Panc1 (cell line): ENCODE results near the gene KCNG1. TPM values are rescaled to one million over a fixed set of nuclear protein-coding genes. Genes with fewer than 3 reads are reported as not detected.

ENCODE experiments used
- ATAC-seq: fragments of 200-7000 bp; cut with Tn5 transposase; 2 replicates; pipeline ENCODE4 v1.9.1; 2020; ENCODE audit warnings: mild to moderate bottlenecking, moderate library complexity
- BruUV-seq: library from RNA; stranded (reverse); fragments of 400-500 nt; replicated peaks from 2 replicates; lab custom pipeline; 2021; lab: Mats Ljungman, UMichigan
- CTCF ChIA-PET: fragments of 300-600 bp; sonication (Branson Sonifier 250); formaldehyde crosslinking; loops from one replicate; lab custom pipeline; 2022; ENCODE audit warnings: antibody characterized with exemption; lab: Charles Lee
- POLR2A ChIA-PET: fragments of 300-600 bp; sonication (Branson Sonifier 250); formaldehyde crosslinking; loops from one replicate; lab custom pipeline; 2022; ENCODE audit warnings: antibody characterized with exemption; lab: Charles Lee
- DNase-seq: peaks from one replicate; pipeline ENCODE4 v3.0.0-alpha.2; 2010; ENCODE audit warnings: low read depth, low spot score
- H3K27ac ChIP-seq: 2 replicates; pipeline ENCODE4 v1.5.1; 2011; ENCODE audit warnings: mild to moderate bottlenecking, low read length, inconsistent platforms
- H3K27me3 ChIP-seq: fragments of 200-500 bp; sonication (Bioruptor generic); 2 replicates; pipeline ENCODE4 v1.6.0; 2014; ENCODE audit warnings: low read length, inconsistent platforms; ENCODE audit not compliant: control insufficient read depth, insufficient read depth
- H3K36me3 ChIP-seq: fragments of 200-500 bp; sonication (Bioruptor generic); 2 replicates; pipeline ENCODE4 v1.5.1; 2014; ENCODE audit warnings: inconsistent platforms, mild to moderate bottlenecking, low read length, moderate library complexity; ENCODE audit not compliant: control insufficient read depth, insufficient read depth
- H3K4me1 ChIP-seq: 2 replicates; pipeline ENCODE4 v1.5.1; 2011; ENCODE audit warnings: inconsistent platforms, mild to moderate bottlenecking, low read length, moderate library complexity; ENCODE audit not compliant: control insufficient read depth, insufficient read depth
- H3K4me3 ChIP-seq, 2 experiments: 2 replicates each; pipeline ENCODE4 v1.5.1; 2011 to 2012; ENCODE audit warnings: low read depth in 2 of 2, low read length in 2 of 2, mild to moderate bottlenecking in 2 of 2, inconsistent platforms in 1 of 2, moderate library complexity in 1 of 2
- H3K9me3 ChIP-seq: fragments of 200-500 bp; sonication (Bioruptor generic); 2 replicates; pipeline ENCODE4 v1.5.1; 2014; ENCODE audit warnings: low read depth, mild to moderate bottlenecking, inconsistent platforms, low read length, moderate library complexity; ENCODE audit not compliant: control insufficient read depth, insufficient read depth
- POLR2AphosphoS5 ChIP-seq: IDR thresholded peaks from 2 replicates; pipeline ENCODE4 v1.6.1; 2012; ENCODE audit warnings: mild to moderate bottlenecking, low read depth, low read length, moderate library complexity
- SIN3A ChIP-seq: IDR thresholded peaks from 2 replicates; pipeline ENCODE4 v1.6.1; 2012; ENCODE audit warnings: low read depth, mild to moderate bottlenecking, low read length, moderate library complexity, borderline replicate concordance; ENCODE audit not compliant: insufficient read depth
- TCF7L2 ChIP-seq: IDR thresholded peaks from 2 replicates; pipeline ENCODE4 v1.6.1; 2011; ENCODE audit warnings: mild to moderate bottlenecking, low read depth, low read length, inconsistent platforms
- in situ Hi-C: cut with HindIII; loops from 2 replicates; pipeline ENCODE4 v1.10.0; 2016; ENCODE audit warnings: low sequenced_read_pairs, low pct_unique_long_range_greater_than_20kb
- intact Hi-C: fragments of 100-400 bp; cut with micrococcal nuclease; formaldehyde crosslinking; loops from one replicate; pipeline ENCODE4 v1.10.0; 2022; ENCODE audit not compliant: unreplicated experiment
- total RNA-seq: library from RNA; stranded (reverse); gene quantifications from one replicate; pipeline ENCODE4 v1.2.1, GENCODE V29; 2021; ENCODE audit not compliant: unreplicated experiment
- TF ChIP-seq, protein P1 (sequence below), 2 experiments: IDR thresholded peaks; 2 replicates each; pipeline ENCODE4 v1.6.1; 2011 to 2012; ENCODE audit warnings: low read depth in 2 of 2, control low read depth in 1 of 2, low read length in 1 of 2, mild to moderate bottlenecking in 1 of 2, moderate library complexity in 1 of 2; ENCODE audit not compliant: insufficient read depth in 1 of 2
- TF ChIP-seq, protein P2 (sequence below): fragments of 450-650 bp; IDR thresholded peaks from 2 replicates; pipeline ENCODE4 v1.5.1; 2017; ENCODE audit warnings: mild to moderate bottlenecking

KCNG1 gene
- total RNA-seq, 1 experiment from 2014 or later, result 7.4 TPM

DNA sequence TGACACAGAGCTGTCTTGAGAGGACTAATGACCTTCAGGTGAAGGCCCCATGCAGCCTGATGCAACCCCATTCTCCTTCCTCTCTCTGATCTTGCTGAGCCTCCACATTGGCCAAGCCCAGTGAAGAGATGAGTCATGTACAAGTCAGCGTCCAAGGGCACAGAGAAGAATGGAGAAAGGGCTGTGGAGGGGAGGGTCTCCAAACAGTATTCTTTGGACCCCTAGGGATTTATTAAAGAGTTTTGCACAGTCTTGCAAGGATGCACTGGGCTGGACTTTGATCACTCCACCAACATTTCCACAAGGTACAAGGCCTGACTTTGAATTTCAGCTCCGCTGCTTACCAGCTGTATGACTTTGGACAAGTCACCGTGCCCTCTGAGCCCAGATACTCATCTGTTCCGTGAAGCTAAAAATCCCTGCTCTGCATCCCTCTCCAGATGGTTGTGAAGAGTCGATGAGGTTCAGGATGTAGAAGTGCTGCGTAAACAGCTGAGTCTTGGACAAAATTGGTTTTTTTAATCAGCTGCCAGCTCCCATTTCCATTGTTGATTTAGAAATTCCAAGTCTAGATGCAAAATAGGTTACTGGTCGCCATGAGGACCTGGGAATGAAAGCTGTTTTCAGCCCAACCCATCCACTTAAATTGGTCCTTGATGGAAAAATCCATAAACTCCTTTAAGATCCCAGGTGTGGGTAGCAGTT is 14.1 kb upstream of the KCNG1 start:
- ChIA-PET POLR2A (interaction anchor here (0.6 kb wide), 1 partner anchor 19 kb away, joined by 3 read pairs; no protein-coding TSS in a partner anchor), CTCF (interaction anchor here (0.5 to 0.6 kb wide), 2 partner anchors 56 to 476 kb away, joined by 3 read pairs; no protein-coding TSS in a partner anchor)
- TF ChIP-seq, protein P1, sequence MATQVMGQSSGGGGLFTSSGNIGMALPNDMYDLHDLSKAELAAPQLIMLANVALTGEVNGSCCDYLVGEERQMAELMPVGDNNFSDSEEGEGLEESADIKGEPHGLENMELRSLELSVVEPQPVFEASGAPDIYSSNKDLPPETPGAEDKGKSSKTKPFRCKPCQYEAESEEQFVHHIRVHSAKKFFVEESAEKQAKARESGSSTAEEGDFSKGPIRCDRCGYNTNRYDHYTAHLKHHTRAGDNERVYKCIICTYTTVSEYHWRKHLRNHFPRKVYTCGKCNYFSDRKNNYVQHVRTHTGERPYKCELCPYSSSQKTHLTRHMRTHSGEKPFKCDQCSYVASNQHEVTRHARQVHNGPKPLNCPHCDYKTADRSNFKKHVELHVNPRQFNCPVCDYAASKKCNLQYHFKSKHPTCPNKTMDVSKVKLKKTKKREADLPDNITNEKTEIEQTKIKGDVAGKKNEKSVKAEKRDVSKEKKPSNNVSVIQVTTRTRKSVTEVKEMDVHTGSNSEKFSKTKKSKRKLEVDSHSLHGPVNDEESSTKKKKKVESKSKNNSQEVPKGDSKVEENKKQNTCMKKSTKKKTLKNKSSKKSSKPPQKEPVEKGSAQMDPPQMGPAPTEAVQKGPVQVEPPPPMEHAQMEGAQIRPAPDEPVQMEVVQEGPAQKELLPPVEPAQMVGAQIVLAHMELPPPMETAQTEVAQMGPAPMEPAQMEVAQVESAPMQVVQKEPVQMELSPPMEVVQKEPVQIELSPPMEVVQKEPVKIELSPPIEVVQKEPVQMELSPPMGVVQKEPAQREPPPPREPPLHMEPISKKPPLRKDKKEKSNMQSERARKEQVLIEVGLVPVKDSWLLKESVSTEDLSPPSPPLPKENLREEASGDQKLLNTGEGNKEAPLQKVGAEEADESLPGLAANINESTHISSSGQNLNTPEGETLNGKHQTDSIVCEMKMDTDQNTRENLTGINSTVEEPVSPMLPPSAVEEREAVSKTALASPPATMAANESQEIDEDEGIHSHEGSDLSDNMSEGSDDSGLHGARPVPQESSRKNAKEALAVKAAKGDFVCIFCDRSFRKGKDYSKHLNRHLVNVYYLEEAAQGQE (IDR thresholded peaks at IDR 0.05; ENCODE audit: insufficient read depth in 1 of 2, low read depth in 2 of 2, low read length in 1 of 2), result no peak
- TF ChIP-seq, protein P2, sequence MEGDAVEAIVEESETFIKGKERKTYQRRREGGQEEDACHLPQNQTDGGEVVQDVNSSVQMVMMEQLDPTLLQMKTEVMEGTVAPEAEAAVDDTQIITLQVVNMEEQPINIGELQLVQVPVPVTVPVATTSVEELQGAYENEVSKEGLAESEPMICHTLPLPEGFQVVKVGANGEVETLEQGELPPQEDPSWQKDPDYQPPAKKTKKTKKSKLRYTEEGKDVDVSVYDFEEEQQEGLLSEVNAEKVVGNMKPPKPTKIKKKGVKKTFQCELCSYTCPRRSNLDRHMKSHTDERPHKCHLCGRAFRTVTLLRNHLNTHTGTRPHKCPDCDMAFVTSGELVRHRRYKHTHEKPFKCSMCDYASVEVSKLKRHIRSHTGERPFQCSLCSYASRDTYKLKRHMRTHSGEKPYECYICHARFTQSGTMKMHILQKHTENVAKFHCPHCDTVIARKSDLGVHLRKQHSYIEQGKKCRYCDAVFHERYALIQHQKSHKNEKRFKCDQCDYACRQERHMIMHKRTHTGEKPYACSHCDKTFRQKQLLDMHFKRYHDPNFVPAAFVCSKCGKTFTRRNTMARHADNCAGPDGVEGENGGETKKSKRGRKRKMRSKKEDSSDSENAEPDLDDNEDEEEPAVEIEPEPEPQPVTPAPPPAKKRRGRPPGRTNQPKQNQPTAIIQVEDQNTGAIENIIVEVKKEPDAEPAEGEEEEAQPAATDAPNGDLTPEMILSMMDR, result no peak
- no peak for TF ChIP-seq POLR2AphosphoS5
- TF ChIP-seq SIN3A, result no peak
- TF ChIP-seq TCF7L2, result no peak
- H3K36me3 ChIP-seq, result no peaks in the 10 kb centered on the region
- no TSS peak for BruUV-seq
- H3K27me3 ChIP-seq, result no peaks in the 10 kb centered on the region
- H3K9me3 ChIP-seq, result no peaks in the 10 kb centered on the region
- in situ Hi-C loops (no loop called here), intact Hi-C loops (no loop called here)
- H3K4me1 ChIP-seq, result no peaks in the 10 kb centered on the region
- DNase-seq, result no peak
- H3K4me3 ChIP-seq, result no peak overlapping the region
- no peak overlapping the region for H3K27ac ChIP-seq
- ATAC-seq, result no peak

DNA sequence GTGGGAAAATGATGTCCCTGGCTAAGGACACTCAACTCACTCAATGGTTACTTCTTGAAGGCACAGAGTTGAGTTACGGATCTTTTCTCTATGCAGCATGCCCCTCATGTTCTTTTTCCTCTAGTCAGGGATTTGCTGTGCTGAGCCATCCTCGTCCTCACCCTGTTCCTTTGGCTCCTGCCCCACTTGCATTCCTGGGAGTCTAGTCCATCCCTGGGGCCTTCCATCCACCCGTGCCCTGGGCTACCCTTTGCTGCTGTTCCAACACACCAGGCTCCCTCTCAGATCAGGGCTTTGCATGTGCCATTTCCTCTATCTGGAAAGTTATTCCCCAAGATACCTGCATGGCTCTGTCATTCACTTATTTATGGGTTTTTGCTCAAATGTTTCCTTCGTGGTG is 13.3 kb upstream of the KCNG1 start:
- DNase-seq (no peak), ATAC-seq (no peak)
- POLR2A ChIA-PET, result interaction anchor here (0.6 kb wide), 1 partner anchor 659 kb away, joined by 5 read pairs; no protein-coding TSS in a partner anchor
- H3K4me3 ChIP-seq, result no peak overlapping the region
- TF ChIP-seq, protein P1 (IDR thresholded peaks at IDR 0.05; ENCODE audit: insufficient read depth in 1 of 2, low read depth in 2 of 2, low read length in 1 of 2), result no peak
- TF ChIP-seq SIN3A (no peak), POLR2AphosphoS5 (no peak), TCF7L2 (no peak)
- TF ChIP-seq, protein P2, result no peak
- in situ Hi-C loops, result no loop called here
- H3K27ac ChIP-seq, result no peak overlapping the region
- BruUV-seq, result no TSS peak
- H3K27me3 ChIP-seq, result no peaks in the 10 kb centered on the region
- intact Hi-C loops, result no loop called here
- no peaks in the 10 kb centered on the region for H3K36me3 ChIP-seq
- CTCF ChIA-PET, result no interaction called here
- no peaks in the 10 kb centered on the region for H3K4me1 ChIP-seq
- H3K9me3 ChIP-seq, result no peaks in the 10 kb centered on the region
